H1 (cell line): ENCODE data around the gene CAPN9. TPM values are rescaled to one million over a fixed set of nuclear protein-coding genes. Genes with fewer than 3 reads are reported as not detected.

Experiments
- KDM5A ChIP-seq: fragments of 200-600 bp; IDR thresholded peaks from 2 replicates; pipeline ENCODE4 v1.7.1; 2012; ENCODE audit warnings: mild to moderate bottlenecking, low read length, inconsistent platforms, mixed read lengths
- polyA plus RNA-seq, 7 experiments: library from polyadenylated mRNA; depleted of rRNA in 3 of 7; stranded (reverse) in 5 of 7; unstranded in 2 of 7; fragments of >200 nt in 5 of 7; fragments of 200-250 nt in 2 of 7; gene quantifications; 1 replicate in 5 of 7; 2 replicates in 1 of 7; 4 replicates in 1 of 7; pipeline versions ENCODE4 v1.2.1 to v1.2.3, GENCODE V29; 2011 to 2013; ENCODE audit warnings: missing spikeins in 2 of 7, mixed read lengths in 2 of 7
- total RNA-seq: library from RNA; stranded (reverse); fragmentation: NEBNext Ultra II Directional; extraction: Animal tissue kit (Norgen Biotek cat#: 25700); gene quantifications from 2 replicates; pipeline ENCODE4 v1.2.1, GENCODE V29; 2021

The CAPN9 gene
- total and polyA plus RNA-seq, 2 of the 8 experiments (the other 6 are each of a cell fraction or from before 2014, with no cell fraction given), result 0.22 to 0.76 TPM

GRCh38 chr1:230848235-230848634 is 101.0 kb downstream of the CAPN9 start (continued):
- TF ChIP-seq KDM5A, result no peak
- TF ChIP-seq, all 59 proteins: peak for 0
